Prostate gland (tissue), 2 donors: ENCODE measurements around the gene ADGRD1.

Source experiments
- POLR2A ChIP-seq: fragments of 450-650 bp; IDR thresholded peaks from one replicate; pipeline ENCODE4 v1.6.1; 2016; ENCODE audit warnings: antibody characterized with exemption, mild to moderate bottlenecking
- TF ChIP-seq, protein P1 (sequence below), 4 experiments: fragments of 200-600 bp in 2 of 4; fragments of 450-650 bp in 2 of 4; sonication (generic) in 2 of 4; IDR thresholded peaks; 1 replicate in 3 of 4; 2 replicates in 1 of 4; pipeline ENCODE4 v1.5.1; 2016 to 2019; ENCODE audit warnings: antibody characterized with exemption in 4 of 4, mild to moderate bottlenecking in 2 of 4, moderate library complexity in 2 of 4

- TF ChIP-seq, protein P1, sequence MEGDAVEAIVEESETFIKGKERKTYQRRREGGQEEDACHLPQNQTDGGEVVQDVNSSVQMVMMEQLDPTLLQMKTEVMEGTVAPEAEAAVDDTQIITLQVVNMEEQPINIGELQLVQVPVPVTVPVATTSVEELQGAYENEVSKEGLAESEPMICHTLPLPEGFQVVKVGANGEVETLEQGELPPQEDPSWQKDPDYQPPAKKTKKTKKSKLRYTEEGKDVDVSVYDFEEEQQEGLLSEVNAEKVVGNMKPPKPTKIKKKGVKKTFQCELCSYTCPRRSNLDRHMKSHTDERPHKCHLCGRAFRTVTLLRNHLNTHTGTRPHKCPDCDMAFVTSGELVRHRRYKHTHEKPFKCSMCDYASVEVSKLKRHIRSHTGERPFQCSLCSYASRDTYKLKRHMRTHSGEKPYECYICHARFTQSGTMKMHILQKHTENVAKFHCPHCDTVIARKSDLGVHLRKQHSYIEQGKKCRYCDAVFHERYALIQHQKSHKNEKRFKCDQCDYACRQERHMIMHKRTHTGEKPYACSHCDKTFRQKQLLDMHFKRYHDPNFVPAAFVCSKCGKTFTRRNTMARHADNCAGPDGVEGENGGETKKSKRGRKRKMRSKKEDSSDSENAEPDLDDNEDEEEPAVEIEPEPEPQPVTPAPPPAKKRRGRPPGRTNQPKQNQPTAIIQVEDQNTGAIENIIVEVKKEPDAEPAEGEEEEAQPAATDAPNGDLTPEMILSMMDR (IDR thresholded peaks at IDR 0.05): no peak
- TF ChIP-seq POLR2A: no peak
Measured at GRCh38 chr12:130987151-130987931, 33.6 kb downstream of the ADGRD1 start.
